HL-60 (cell line): ENCODE results near the gene ADSS1.

Source experiments
- DNase-seq, 2 experiments: peaks; one replicate each; pipeline ENCODE4 v3.0.0-alpha.2; 2010 to 2020; ENCODE audit warnings: low read depth in 1 of 2, low spot score in 1 of 2
- H3K27ac ChIP-seq: fragments of 250-450 bp; sonication (Bioruptor Pico); replicated peaks from 2 replicates; pipeline ENCODE4 v1.5.1; 2020; ENCODE audit warnings: mild to moderate bottlenecking, moderate library complexity
- H3K27me3 ChIP-seq: fragments of 250-450 bp; sonication (Bioruptor Pico); 2 replicates; pipeline ENCODE4 v1.5.1; 2021; ENCODE audit warnings: mild to moderate bottlenecking, moderate library complexity; ENCODE audit not compliant: insufficient read depth, poor library complexity, severe bottlenecking
- H3K4me3 ChIP-seq: replicated peaks from 2 replicates; pipeline ENCODE4 v1.5.1; 2011; ENCODE audit warnings: mild to moderate bottlenecking, control low read depth, low read length; ENCODE audit not compliant: insufficient read depth
- GABPA ChIP-seq: IDR thresholded peaks from 2 replicates; pipeline ENCODE4 v1.6.1; 2012; ENCODE audit warnings: low read depth
- POLR2AphosphoS5 ChIP-seq: IDR thresholded peaks from 2 replicates; pipeline ENCODE4 v1.6.1; 2012; ENCODE audit warnings: low read depth
- SPI1 ChIP-seq: IDR thresholded peaks from 2 replicates; pipeline ENCODE4 v1.6.1; 2012; ENCODE audit warnings: low read depth, mild to moderate bottlenecking, borderline replicate concordance
- TF ChIP-seq, protein P1 (sequence below): IDR thresholded peaks from 2 replicates; pipeline ENCODE4 v1.6.1; 2012; ENCODE audit warnings: low read depth; ENCODE audit not compliant: insufficient replicate concordance
- TF ChIP-seq, protein P2 (sequence below): IDR thresholded peaks from one replicate; pipeline ENCODE4 v1.5.1; 2011; ENCODE audit warnings: low read length, control low read depth, inconsistent platforms; ENCODE audit not compliant: insufficient read depth

Gene ADSS1

GRCh38 chr14:104734601-104734990, 10.6 kb downstream of the ADSS1 start:
- H3K27ac ChIP-seq: no peak overlapping the region
- no peak overlapping the region for H3K4me3 ChIP-seq
- DNase-seq: no peak
- TF ChIP-seq SPI1 (no peak), POLR2AphosphoS5 (no peak), GABPA (no peak)
- TF ChIP-seq, protein P1, sequence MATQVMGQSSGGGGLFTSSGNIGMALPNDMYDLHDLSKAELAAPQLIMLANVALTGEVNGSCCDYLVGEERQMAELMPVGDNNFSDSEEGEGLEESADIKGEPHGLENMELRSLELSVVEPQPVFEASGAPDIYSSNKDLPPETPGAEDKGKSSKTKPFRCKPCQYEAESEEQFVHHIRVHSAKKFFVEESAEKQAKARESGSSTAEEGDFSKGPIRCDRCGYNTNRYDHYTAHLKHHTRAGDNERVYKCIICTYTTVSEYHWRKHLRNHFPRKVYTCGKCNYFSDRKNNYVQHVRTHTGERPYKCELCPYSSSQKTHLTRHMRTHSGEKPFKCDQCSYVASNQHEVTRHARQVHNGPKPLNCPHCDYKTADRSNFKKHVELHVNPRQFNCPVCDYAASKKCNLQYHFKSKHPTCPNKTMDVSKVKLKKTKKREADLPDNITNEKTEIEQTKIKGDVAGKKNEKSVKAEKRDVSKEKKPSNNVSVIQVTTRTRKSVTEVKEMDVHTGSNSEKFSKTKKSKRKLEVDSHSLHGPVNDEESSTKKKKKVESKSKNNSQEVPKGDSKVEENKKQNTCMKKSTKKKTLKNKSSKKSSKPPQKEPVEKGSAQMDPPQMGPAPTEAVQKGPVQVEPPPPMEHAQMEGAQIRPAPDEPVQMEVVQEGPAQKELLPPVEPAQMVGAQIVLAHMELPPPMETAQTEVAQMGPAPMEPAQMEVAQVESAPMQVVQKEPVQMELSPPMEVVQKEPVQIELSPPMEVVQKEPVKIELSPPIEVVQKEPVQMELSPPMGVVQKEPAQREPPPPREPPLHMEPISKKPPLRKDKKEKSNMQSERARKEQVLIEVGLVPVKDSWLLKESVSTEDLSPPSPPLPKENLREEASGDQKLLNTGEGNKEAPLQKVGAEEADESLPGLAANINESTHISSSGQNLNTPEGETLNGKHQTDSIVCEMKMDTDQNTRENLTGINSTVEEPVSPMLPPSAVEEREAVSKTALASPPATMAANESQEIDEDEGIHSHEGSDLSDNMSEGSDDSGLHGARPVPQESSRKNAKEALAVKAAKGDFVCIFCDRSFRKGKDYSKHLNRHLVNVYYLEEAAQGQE: no peak
- TF ChIP-seq, protein P2, sequence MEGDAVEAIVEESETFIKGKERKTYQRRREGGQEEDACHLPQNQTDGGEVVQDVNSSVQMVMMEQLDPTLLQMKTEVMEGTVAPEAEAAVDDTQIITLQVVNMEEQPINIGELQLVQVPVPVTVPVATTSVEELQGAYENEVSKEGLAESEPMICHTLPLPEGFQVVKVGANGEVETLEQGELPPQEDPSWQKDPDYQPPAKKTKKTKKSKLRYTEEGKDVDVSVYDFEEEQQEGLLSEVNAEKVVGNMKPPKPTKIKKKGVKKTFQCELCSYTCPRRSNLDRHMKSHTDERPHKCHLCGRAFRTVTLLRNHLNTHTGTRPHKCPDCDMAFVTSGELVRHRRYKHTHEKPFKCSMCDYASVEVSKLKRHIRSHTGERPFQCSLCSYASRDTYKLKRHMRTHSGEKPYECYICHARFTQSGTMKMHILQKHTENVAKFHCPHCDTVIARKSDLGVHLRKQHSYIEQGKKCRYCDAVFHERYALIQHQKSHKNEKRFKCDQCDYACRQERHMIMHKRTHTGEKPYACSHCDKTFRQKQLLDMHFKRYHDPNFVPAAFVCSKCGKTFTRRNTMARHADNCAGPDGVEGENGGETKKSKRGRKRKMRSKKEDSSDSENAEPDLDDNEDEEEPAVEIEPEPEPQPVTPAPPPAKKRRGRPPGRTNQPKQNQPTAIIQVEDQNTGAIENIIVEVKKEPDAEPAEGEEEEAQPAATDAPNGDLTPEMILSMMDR: no peak
- H3K27me3 ChIP-seq: no peaks in the 10 kb centered on the region

GRCh38 chr14:104734991-104735779, 11.2 kb downstream of the ADSS1 start:
- no peak for DNase-seq
- TF ChIP-seq, protein P1: no peak
- no peak for TF ChIP-seq POLR2AphosphoS5
- TF ChIP-seq, protein P2: no peak
- no peak for TF ChIP-seq GABPA
- TF ChIP-seq SPI1: no peak
- Histone ChIP-seq H3K27me3 (no peaks in the 10 kb centered on the region), H3K27ac (no peak overlapping the region), H3K4me3 (no peak overlapping the region)

GRCh38 chr14:104735830-104736642, 12.0 kb downstream of the ADSS1 start:
- DNase-seq: no peak
- TF ChIP-seq, protein P2: no peak
- no peak overlapping the region for H3K27ac ChIP-seq
- H3K27me3 ChIP-seq: no peaks in the 10 kb centered on the region
- no peak overlapping the region for H3K4me3 ChIP-seq
